Vagina (tissue), 2 donors: ENCODE measurements around the gene SAP30BP.

Source experiments
- POLR2A ChIP-seq, 2 donors: fragments of 450-650 bp; IDR thresholded peaks; one replicate each; pipeline ENCODE4 v1.6.1; 2017; ENCODE audit warnings: antibody characterized with exemption in 2 of 2, mild to moderate bottlenecking in 2 of 2, moderate library complexity in 2 of 2
- POLR2AphosphoS5 ChIP-seq, 2 donors: sonication (generic); formaldehyde crosslinking; IDR thresholded peaks; one replicate each; pipeline ENCODE4 v1.9.0; 2017; ENCODE audit warnings: antibody characterized with exemption in 2 of 2, mild to moderate bottlenecking in 2 of 2, low read depth in 1 of 2; ENCODE audit not compliant: insufficient read depth in 1 of 2
- TF ChIP-seq, protein P1 (sequence below), 3 experiments: fragments of 450-650 bp in 2 of 3; fragments of 200-600 bp in 1 of 3; sonication (generic) in 1 of 3; IDR thresholded peaks; one replicate each; pipeline ENCODE4 v1.5.1; 2017 to 2019; ENCODE audit warnings: antibody characterized with exemption in 3 of 3, mild to moderate bottlenecking in 2 of 3, moderate library complexity in 2 of 3

DNA sequence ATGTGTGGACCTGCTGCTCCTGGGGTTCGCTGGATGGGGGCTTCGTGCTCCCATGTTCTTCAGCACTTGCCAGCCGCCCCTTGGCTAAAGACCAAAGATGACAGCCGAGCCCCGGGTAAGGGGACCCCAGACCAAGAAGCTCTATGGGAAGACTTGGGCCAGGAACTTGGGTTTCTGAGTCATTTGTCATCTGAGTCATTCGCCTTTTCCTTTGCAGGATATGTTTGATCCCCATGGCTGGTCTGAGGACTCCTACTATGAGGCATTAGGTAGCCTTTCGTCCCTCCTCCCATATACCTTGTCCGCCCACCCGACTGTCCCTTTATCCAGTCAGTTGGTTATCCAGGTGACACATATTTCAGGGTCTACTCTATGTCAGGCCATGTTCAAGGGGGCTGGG lies 36.5 kb downstream of the SAP30BP start:
- TF ChIP-seq POLR2A (IDR thresholded peaks at IDR 0.05): no peak
- TF ChIP-seq, protein P1, sequence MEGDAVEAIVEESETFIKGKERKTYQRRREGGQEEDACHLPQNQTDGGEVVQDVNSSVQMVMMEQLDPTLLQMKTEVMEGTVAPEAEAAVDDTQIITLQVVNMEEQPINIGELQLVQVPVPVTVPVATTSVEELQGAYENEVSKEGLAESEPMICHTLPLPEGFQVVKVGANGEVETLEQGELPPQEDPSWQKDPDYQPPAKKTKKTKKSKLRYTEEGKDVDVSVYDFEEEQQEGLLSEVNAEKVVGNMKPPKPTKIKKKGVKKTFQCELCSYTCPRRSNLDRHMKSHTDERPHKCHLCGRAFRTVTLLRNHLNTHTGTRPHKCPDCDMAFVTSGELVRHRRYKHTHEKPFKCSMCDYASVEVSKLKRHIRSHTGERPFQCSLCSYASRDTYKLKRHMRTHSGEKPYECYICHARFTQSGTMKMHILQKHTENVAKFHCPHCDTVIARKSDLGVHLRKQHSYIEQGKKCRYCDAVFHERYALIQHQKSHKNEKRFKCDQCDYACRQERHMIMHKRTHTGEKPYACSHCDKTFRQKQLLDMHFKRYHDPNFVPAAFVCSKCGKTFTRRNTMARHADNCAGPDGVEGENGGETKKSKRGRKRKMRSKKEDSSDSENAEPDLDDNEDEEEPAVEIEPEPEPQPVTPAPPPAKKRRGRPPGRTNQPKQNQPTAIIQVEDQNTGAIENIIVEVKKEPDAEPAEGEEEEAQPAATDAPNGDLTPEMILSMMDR (IDR thresholded peaks at IDR 0.05): no peak
- no peak for TF ChIP-seq POLR2AphosphoS5 (IDR thresholded peaks at IDR 0.05; ENCODE audit: insufficient read depth in 1 of 2, low read depth in 1 of 2)
